GM21447 (cell line): ENCODE results near the gene ARV1.
"Not testable (repeated sequence)": the region's sequence is repeated elsewhere in the genome, so short reads cannot be mapped to it uniquely, and the experiment has no call there.

Experiments used
- ATAC-seq: cut with Tn5 transposase; IDR thresholded peaks from one replicate; pipeline ENCODE4 v1.9.1; 2021; ENCODE audit not compliant: unreplicated experiment

ARV1 gene

DNA sequence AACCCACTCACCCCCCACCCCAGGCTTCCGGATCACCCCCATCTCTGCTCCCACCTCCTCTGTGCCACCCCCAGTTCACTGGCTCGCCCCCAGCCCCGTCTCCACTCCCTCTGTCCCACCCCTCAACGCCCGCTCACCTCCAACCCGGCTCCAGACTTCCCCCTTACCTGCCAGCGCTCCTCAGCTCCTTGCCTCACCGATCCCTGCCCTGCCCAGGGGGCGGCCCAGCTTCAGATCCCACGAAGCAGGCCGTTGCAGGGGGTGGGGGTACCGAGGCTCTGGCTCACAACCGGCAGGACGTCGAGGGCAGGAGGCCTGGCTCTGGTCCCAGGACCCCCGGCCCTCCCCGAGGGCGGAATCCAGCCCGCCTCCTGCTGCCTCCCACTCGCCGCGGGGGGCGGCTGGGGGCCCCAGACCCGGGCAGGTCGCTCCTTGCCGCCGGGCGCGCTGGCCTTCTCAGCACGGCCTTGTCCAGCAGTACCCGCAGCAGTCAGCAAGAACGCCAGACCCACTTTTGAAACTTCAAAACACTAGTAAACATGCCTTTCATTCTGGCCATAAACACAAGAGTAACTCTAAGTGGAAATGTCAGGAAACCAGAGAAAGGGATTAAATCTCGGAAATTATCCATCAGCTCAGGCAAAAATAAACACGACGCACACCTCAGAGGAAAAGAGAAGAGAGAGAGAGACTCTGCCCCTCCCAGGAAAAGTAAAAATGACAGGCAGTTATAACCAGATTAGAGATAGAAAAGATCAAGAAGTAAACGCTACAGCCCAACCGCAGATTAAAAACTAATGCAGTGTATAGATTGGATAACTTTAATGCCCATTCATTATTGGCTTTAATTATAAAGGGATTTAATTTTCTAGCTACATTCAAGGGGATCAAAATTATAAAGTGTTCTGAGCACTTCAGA is 62.2 kb downstream of the ARV1 start:
- no peak for ATAC-seq

DNA sequence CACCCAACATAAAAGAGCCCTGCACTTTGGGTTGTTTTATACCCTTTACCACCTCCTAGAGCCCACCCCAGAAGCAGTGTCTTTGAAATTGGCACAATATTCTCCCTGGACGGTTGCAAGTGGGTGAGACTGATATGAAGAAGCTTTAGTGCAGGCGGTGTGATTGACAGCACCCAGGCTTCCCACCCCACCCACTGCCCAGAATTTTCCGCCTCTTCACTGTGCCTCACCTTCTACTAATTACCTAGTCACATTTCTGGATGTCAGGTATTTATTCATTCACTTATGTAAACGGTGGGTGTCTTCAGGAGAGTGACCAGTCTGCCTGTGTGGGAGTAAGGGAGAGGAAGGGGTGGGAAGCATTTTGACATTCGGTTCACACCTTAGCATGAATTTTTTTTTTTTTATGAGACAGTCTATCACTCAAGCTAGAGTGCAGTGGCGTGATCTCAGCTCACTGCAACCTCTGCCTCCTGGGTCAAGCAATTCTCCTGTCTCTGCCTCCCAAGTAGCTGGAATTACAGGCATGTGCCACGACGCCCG is 62.9 kb downstream of the ARV1 start:
- ATAC-seq, result no peak

DNA sequence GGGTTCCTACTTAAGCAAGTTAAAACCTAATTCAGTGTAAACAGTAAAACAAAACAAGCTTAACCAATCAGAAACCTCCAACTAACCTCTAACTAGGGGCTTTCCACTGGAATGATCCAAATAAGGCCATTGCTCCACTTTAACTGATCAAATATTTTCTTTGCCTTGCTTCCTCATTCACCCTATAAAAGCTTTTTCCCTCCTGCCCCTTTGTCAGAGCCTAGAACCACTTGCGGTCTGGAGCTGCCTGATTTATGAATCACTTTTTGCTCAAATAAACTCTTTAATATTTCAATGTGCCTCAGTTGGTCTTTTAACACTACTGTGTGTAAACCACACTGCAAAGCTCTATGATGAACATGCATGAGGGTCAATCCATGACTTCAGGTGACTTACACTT is 65.7 kb downstream of the ARV1 start:
- ATAC-seq, result no peak

DNA sequence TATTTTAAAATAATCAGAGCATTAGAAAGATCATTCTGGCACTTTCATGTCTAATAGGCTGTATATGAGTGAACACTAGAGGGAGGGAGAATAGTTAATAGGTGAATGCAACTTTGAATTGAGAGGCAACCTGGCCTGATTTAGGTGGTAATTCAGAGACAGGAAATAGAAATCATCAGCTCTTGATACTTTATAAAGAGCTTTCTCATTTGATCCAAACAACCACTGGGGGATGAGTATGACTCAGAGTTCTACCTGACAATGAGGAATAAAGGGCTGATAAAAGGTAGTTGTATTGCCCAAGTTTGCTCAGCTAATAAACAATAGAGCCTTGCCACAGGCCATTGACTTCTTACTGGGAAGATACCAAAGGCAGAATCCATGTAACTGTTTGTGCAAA is 66.4 kb downstream of the ARV1 start:
- ATAC-seq, result no peak

DNA sequence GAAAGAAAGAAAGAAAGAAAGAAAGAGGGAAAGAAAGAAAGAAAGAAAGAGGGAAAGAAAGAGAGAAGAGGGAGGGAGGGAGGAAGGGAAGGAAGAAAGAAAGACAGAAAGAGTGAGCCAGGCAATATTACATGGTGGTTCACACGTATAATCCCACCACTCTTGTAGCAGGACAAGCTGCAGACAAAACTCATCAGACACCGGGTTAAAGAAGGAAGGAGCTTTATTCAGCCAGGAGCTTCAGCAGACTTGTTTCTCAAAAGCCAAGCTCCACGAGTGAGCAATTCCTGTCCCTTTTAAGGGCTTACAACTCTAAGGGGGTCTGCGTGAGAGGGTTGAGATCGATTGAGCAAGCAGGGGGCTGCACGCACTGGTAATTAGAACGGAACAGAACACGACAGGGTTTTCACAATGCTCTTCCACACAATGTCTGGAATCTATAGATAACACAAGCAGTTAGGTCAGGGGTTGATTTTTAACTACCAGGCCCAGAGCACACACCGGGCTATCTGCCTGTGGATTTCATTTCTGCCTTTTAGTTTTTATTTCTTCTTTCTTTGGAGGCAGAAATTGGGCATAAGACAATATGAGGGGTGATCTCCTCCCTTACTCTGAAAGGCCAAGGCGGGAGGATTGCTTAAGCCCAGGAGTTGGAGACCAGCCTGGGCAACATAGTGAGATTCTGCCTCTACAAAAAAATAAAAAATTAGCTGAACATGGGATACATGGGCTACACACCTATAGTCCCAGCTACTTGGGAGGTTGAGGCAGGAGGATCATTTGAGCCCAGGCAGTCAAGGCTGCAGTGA is 67.2 kb downstream of the ARV1 start:
- not testable (repeated sequence) for ATAC-seq

DNA sequence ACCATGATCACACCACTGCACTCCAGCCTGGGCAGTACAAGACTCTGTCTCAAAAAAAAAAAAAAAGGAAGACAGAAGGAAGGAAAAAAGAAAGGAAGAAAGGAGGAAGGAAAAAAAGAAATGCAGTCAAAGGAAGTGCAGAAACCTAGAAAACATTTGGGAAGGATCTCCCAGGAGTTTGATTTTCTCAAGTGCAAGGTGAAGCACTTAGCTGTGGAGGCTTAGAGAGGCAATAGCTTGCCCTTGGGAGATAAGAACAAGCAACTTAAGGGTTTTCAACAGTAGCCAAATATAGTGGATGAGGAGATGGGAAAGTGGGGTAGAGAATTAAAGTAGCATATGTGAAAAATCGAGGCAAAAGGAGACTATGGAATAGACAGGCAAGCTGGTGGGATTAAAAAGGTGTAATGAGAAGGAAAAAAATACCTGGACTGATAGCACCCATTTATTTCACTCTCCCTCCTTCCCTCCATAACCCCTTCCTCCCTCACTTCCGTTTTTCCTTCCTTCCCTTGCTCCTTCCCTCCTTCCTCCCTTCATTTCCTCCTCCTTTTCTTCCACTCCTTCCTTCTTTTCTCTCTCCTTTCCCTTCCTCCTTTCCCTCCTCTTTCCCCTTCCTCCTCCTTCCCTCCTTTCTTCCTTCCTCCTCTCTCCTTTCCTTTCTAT is 68.0 kb downstream of the ARV1 start:
- ATAC-seq, result no peak

DNA sequence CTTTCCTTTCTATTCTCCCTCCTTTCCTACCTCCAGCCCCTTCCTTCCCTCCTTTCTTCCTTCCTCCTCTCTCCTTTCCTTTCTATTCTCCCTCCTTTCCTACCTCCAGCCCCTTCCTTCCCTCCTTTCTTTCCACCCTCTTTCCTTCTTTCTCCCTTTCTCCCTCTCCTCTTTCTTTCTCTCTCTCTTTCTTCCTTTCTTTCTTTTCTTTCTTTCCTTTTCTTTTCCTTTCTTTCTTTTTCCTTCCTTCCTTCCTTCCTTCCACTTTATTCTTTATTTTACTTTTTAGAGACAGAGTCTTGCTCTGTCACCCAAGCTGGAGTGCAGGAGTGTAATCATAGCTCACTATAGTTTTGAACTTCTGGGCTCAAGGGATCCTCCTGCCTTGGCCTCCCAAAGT is 68.6 kb downstream of the ARV1 start:
- ATAC-seq, result not testable (repeated sequence)

DNA sequence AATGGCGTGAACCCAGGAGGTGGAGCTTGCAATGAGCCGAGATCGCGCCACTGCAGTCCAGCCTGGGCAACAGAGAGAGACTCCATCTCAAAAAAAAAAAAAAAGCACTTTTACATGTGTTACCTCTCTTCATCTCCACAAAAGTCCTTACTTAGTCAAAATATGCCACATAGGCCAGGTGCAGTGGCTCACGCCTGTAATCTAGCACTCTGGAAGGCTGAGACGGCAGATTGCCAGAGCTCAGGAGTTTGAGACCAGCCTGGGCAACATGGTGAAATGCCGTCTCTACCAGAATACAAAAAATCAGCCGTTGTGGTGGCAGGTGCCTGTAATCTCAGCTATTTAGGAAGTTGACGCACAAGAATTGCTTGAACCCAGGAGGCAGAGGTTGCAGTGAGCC is 69.5 kb downstream of the ARV1 start:
- not testable (repeated sequence) for ATAC-seq

DNA sequence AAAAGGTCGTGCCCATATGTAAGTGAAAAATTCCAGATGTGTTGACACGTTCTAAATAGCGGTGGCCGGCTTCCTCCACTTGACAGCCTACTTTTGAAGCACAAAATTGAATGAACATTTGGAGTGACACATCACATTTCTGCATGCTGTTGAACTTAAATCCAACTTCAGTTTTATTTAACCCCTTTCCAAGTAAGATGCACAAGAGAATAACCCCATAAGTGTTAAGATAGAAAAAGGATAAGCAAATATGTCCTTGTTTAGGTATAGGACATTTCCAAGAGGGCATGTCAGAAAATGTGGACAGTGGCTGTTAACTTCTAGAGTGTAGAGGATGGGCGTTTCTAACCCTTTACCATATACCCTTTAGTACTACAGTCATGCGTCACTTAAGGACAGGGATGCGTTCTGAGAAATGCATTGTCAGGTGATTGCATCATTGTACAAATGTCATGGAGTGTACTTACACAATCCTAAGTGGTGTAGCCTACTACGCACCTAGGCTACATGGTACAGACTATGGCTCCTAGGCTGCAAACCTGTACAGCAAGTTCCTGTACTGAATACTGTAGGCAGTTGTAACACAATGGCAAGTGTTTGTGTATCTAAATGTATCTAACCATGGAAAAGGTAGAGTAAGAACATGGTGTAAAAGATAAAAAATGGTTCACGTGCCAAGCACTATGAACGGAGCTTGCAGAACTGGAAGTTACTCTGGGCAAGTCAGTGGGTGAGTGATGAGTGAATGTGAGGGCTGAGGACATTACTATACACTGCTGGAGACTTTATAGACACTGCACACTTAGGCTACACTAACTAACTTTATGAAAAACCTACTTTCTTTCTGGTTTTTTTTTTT is 70.5 kb downstream of the ARV1 start:
- ATAC-seq, result no peak
